GM19468 (cell line): ENCODE measurements around the gene ZNF792.
"Not testable (repeated sequence)": the region's sequence is repeated elsewhere in the genome, so short reads cannot be mapped to it uniquely, and the experiment has no call there.

Experiments
- ATAC-seq: cut with Tn5 transposase; IDR thresholded peaks from one replicate; pipeline ENCODE4 v1.9.1; 2021; ENCODE audit warnings: mild to moderate bottlenecking, moderate library complexity, moderate number of reproducible peaks; ENCODE audit not compliant: unreplicated experiment; ENCODE audit errors: extremely low read depth

ZNF792 gene

GRCh38 chr19:34963573-34964406 is at the start of gene ZNF792:
ZNF792 (minus strand) TSS chr19:34964229; CDS start chr19:34963662, 567 bp downstream.
- ATAC-seq, result no peak

DNA sequence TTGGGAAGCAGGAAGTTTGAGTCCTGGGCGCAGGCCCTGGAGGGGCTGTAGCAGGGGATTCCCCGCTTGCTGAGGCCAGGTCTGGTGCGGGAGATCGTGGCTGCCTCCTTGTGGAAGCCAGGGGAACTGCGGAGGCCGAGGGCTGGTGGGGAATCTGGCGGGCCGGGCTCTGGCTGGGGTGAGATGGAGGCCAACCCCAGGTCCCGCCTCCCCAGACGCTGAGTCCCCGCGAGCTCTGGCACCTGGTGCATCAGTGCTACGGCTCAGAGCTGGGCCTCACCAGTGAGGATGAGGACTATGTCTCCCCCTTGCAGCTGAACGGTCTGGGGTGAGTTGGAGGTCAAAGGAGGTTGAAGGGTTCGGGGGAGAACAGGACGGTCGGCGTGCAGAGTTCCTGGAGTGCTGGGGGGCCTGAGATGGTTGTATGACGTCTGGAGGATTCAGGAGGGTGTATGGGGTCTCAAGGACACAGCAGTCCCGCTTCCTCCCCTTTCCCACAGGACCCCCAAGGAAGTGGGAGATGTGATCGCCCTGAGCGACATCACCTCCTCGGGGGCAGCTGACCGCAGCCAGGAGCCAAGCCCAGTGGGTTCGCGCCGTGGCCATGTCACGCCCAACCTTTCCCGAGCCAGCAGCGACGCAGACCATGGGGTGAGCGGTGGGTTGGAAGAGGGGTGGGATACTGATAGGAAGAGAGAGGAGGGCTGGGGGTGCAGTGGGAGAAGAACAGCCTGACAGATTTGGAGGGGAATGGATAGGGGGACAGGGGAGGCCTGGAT is 49.2 kb upstream of the ZNF792 start:
- ATAC-seq, result no peak

GRCh38 chr19:35011737-35012682 is 48.0 kb upstream of the ZNF792 start:
- ATAC-seq, result no peak

DNA sequence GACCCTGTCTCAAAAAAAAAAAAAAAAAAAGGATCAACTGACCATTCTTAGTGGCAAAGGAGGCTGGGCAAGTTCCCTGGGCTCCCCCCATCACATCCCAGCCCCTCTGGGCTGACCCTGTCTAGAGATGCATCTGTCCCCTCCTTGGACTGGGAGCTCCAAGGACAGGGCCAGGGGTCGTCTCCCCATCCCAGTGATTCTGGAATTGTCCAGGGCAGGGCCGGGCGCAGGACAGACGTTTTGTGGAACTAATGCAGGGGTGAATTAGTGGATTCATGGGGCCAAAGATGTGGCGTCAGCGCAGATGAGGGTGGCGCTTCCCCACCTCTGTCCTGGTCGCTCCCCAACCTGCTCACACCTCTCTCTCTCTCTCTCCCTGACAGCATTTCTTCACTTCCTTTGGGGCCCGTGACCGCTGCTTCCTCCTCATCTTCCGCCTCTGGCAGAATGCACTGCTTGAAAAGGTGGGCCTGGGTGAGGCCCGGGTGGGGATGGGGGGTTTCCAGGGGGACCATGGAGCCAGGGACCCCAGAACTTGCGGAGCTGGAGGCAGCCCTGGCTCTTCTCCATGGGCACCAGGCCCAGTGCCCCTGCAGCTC is 47.2 kb upstream of the ZNF792 start:
- no peak for ATAC-seq

- no peak for ATAC-seq
These were observed 45.7 kb upstream of the ZNF792 start for GRCh38 chr19:35009424-35010415.

GRCh38 chr19:35008891-35009341 is 44.9 kb upstream of the ZNF792 start:
- ATAC-seq, result no peak

GRCh38 chr19:35007427-35007826 is 43.4 kb upstream of the ZNF792 start:
- not testable (repeated sequence) for ATAC-seq

- ATAC-seq, result no peak
These were observed 43.0 kb upstream of the ZNF792 start for GRCh38 chr19:35006999-35007365.

- no peak for ATAC-seq
These were observed 42.4 kb upstream of the ZNF792 start for GRCh38 chr19:35006342-35006998.

DNA sequence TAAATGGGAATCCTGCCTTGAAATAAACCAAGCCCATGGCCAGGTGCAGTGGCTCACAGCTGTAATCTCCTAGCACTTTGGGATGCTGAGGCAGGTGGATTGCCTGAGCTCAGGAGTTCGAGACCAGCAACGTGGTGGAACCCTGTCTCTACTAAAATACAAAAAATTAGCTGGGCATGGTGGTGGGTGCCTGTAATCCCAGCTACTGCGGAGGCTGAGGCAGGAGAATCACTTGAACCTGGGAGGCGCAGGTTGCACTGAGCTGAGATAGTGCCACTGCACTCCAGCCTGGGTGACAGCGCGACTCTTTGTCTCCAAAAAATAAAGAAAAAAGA is 41.9 kb upstream of the ZNF792 start:
- ATAC-seq, result not testable (repeated sequence)

DNA sequence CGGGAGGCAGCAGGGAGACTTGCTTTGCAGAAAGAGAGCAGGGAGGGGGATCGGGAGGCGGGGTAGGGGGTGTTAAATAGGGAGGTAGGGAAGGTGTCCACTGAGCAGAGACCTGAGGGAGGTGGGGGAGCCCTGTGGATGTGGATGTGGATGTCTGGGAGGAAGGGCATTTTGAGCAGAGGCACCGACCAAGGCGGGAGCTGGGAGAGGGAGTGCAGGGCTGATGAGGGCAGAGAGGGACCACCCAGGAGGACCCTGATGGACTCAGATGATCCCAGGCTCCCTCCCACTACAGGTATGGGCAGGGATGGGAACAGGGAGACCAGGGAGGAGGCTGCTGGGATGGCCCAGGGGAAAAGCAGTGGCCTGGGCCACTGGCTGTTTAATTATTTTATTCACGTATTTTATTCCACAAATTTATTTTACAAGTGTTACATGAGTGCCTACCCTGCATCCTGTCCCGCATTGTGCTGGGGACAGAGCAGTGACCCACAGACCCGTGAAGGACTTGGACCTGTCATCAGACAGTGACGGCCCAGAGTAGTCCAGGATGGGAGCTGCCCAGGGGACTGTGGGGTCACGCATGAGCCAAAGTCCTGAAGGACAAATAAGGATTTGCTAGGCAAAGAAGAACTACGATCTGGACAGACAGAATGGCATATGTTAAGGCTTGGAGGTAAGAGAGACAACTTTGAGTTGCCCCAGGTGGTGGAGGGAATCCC is 41.4 kb upstream of the ZNF792 start:
- no peak for ATAC-seq

GRCh38 chr19:35004517-35005255 is 40.7 kb upstream of the ZNF792 start:
- no peak for ATAC-seq

- ATAC-seq, result no peak
These were observed 38.1 kb upstream of the ZNF792 start for GRCh38 chr19:35002037-35002535.

- ATAC-seq, result no peak
These were observed 36.8 kb upstream of the ZNF792 start for GRCh38 chr19:35000647-35001501.

DNA sequence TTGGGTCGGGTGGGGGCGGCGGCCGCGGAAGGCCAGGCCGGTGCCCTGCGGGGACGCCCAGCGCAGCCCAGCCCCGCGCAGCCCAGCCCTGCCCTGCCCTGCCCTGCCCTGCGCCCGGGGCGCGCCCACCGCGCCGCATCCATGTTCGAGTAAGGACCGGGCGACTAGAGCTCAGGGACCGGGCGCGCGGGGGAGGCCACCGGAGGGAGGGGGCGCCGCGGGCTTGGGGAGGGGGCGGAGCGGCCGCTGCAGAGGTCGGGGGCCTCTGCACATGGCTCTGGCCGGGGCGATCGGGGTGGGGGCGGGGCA is 36.3 kb upstream of the ZNF792 start:
- no peak for ATAC-seq
